H1 (cell line): ENCODE measurements around the gene SMIM13. TPM values are rescaled to one million over a fixed set of nuclear protein-coding genes. Genes with fewer than 3 reads are reported as not detected.

Source experiments
- CTCF ChIA-PET: fragments of 300-600 bp; sonication (Branson Sonifier 250); formaldehyde crosslinking; loops from one replicate; lab custom pipeline; 2021; ENCODE audit not compliant: partially characterized antibody; lab: Charles Lee
- POLR2A ChIA-PET: fragments of 300-600 bp; sonication (Branson Sonifier 250); formaldehyde crosslinking; loops from one replicate; lab custom pipeline; 2021; ENCODE audit warnings: inconsistent platforms; ENCODE audit not compliant: partially characterized antibody; lab: Charles Lee
- DNase-seq, 2 experiments: peaks; one replicate each; pipeline versions ENCODE4 v3.0.0 to v3.0.0-alpha.2; 2010 to 2022; ENCODE audit warnings: low spot score in 2 of 2, low read depth in 1 of 2, mixed read lengths in 1 of 2
- FAIRE-seq: peaks from 2 replicates; lab custom pipeline; 2011; peaks lifted over from hg19 to GRCh38; lab: Jason Lieb, UNC
- H2AFZ ChIP-seq: 2 replicates; pipeline ENCODE4 v1.8.1; 2012; ENCODE audit warnings: low read length, inconsistent platforms
- H2AK5ac ChIP-seq: 2 replicates; pipeline ENCODE4 v1.6.1; 2013; ENCODE audit warnings: low read depth, low read length
- H2BK120ac ChIP-seq: replicated peaks from 2 replicates; pipeline ENCODE3; 2013; ENCODE audit warnings: low read depth, low read length, inconsistent platforms
- H2BK12ac ChIP-seq: 2 replicates; pipeline ENCODE4 v1.6.1; 2013; ENCODE audit warnings: low read depth, low read length
- H2BK15ac ChIP-seq: 2 replicates; pipeline ENCODE4 v1.6.1; 2013; ENCODE audit warnings: low read length
- H2BK20ac ChIP-seq: 2 replicates; pipeline ENCODE4 v1.6.1; 2013; ENCODE audit warnings: low read length
- H2BK5ac ChIP-seq: 2 replicates; pipeline ENCODE4 v1.6.1; 2013; ENCODE audit warnings: low read depth, low read length
- H3K14ac ChIP-seq: 2 replicates; pipeline ENCODE4 v1.6.1; 2013; ENCODE audit warnings: inconsistent platforms; ENCODE audit not compliant: insufficient read length
- H3K18ac ChIP-seq: 2 replicates; pipeline ENCODE4 v1.6.1; 2013; ENCODE audit warnings: low read length; ENCODE audit errors: extremely low read depth
- H3K23ac ChIP-seq: 2 replicates; pipeline ENCODE4 v1.6.1; 2013; ENCODE audit warnings: inconsistent platforms; ENCODE audit not compliant: insufficient read length
- H3K23me2 ChIP-seq: 2 replicates; pipeline ENCODE4 v1.6.1; 2013; ENCODE audit warnings: low read depth, low read length
- H3K27ac ChIP-seq: 2 replicates; pipeline ENCODE4 v1.6.1; 2011; ENCODE audit warnings: low read depth, low read length, inconsistent platforms
- H3K27me3 ChIP-seq, 4 experiments: replicated peaks in 1 of 4; 1 replicate in 1 of 4; 2 replicates in 3 of 4; pipeline versions ENCODE4 v1.6.1 to v1.8.1; 2011 to 2013; ENCODE audit warnings: low read length in 3 of 4, mild to moderate bottlenecking in 3 of 4, inconsistent platforms in 2 of 4, mixed read lengths in 2 of 4, moderate library complexity in 1 of 4; ENCODE audit not compliant: control insufficient read depth in 3 of 4, insufficient read depth in 3 of 4; ENCODE audit errors: extremely low read depth in 1 of 4
- H3K36me3 ChIP-seq, 4 experiments: 2 replicates each; pipeline versions ENCODE4 v1.6.1 to v1.8.1; 2011 to 2013; ENCODE audit warnings: mild to moderate bottlenecking in 4 of 4, low read length in 3 of 4, moderate library complexity in 2 of 4, control low read depth in 1 of 4, inconsistent platforms in 1 of 4; ENCODE audit not compliant: insufficient read depth in 4 of 4, control insufficient read depth in 2 of 4
- H3K4ac ChIP-seq: replicated peaks from 2 replicates; pipeline ENCODE3; 2013; ENCODE audit warnings: low read length, low read depth, mixed read lengths, inconsistent platforms; ENCODE audit not compliant: insufficient read length
- H3K4me1 ChIP-seq, 4 experiments: replicated peaks in 1 of 4; 1 replicate in 1 of 4; 2 replicates in 3 of 4; pipeline versions ENCODE4 v1.6.1 to v1.8.1; 2011 to 2013; ENCODE audit warnings: low read length in 3 of 4, inconsistent platforms in 2 of 4, mixed read lengths in 1 of 4; ENCODE audit not compliant: insufficient read depth in 4 of 4, control insufficient read depth in 3 of 4
- H3K4me2 ChIP-seq, 2 experiments: 2 replicates each; pipeline versions ENCODE4 v1.6.1 to v1.8.1; 2011 to 2013; ENCODE audit warnings: low read depth in 2 of 2, low read length in 2 of 2, control low read depth in 1 of 2, inconsistent platforms in 1 of 2, mild to moderate bottlenecking in 1 of 2; ENCODE audit not compliant: insufficient read depth in 1 of 2
- H3K4me3 ChIP-seq, 4 experiments: fragments of 200-600, 300-600 bp in 1 of 4; sonication (generic), shearing (Covaris generic), sonication (Bioruptor Twin) in 1 of 4; 2 replicates each; pipeline versions ENCODE4 v1.5.1 to v1.8.1; 2011 to 2016; ENCODE audit warnings: low read length in 4 of 4, low read depth in 3 of 4, control low read depth in 2 of 4, inconsistent platforms in 2 of 4, mild to moderate bottlenecking in 2 of 4, mixed read lengths in 1 of 4, moderate library complexity in 1 of 4; ENCODE audit not compliant: insufficient read depth in 2 of 4; ENCODE audit errors: extremely low read depth in 1 of 4
- H3K56ac ChIP-seq: replicated peaks from 2 replicates; pipeline ENCODE3; 2013; ENCODE audit warnings: low read depth, mild to moderate bottlenecking, mixed read lengths, low read length, inconsistent platforms; ENCODE audit not compliant: insufficient read length
- H3K79me1 ChIP-seq: 2 replicates; pipeline ENCODE4 v1.6.1; 2013; ENCODE audit warnings: low read depth, low read length, control low read depth
- H3K79me2 ChIP-seq, 2 experiments: 2 replicates each; pipeline versions ENCODE4 v1.6.1 to v1.8.1; 2012 to 2013; ENCODE audit warnings: low read length in 2 of 2, mild to moderate bottlenecking in 2 of 2, inconsistent platforms in 1 of 2; ENCODE audit not compliant: insufficient read depth in 2 of 2, control insufficient read depth in 1 of 2
- H3K9ac ChIP-seq, 4 experiments: replicated peaks in 1 of 4; 1 replicate in 1 of 4; 2 replicates in 3 of 4; pipeline versions ENCODE4 v1.6.1 to v1.8.1; 2011 to 2013; ENCODE audit warnings: low read depth in 3 of 4, low read length in 3 of 4, control low read depth in 2 of 4, mild to moderate bottlenecking in 2 of 4, moderate library complexity in 2 of 4, inconsistent platforms in 1 of 4; ENCODE audit errors: extremely low read depth in 1 of 4
- H3K9me3 ChIP-seq, 2 experiments: 2 replicates each; pipeline versions ENCODE4 v1.6.1 to v1.8.1; 2012 to 2013; ENCODE audit warnings: mild to moderate bottlenecking in 2 of 2, moderate library complexity in 2 of 2, control low read depth in 1 of 2, inconsistent platforms in 1 of 2, low read depth in 1 of 2, low read length in 1 of 2, mixed read lengths in 1 of 2; ENCODE audit not compliant: insufficient read depth in 2 of 2
- H4K20me1 ChIP-seq, 2 experiments: replicated peaks in 1 of 2; 2 replicates each; pipeline versions ENCODE3 to v1.8.1; 2011 to 2013; ENCODE audit warnings: inconsistent platforms in 2 of 2, low read length in 2 of 2, mild to moderate bottlenecking in 1 of 2; ENCODE audit not compliant: insufficient read depth in 2 of 2, control insufficient read depth in 1 of 2
- H4K5ac ChIP-seq: 2 replicates; pipeline ENCODE4 v1.6.1; 2013; ENCODE audit warnings: low read length, low read depth, mixed read lengths, inconsistent platforms; ENCODE audit not compliant: insufficient read length
- H4K8ac ChIP-seq: 2 replicates; pipeline ENCODE4 v1.8.0; 2013; ENCODE audit warnings: mild to moderate bottlenecking, moderate library complexity, low read length, inconsistent platforms; ENCODE audit not compliant: insufficient read depth; ENCODE audit errors: extremely low read depth
- H4K91ac ChIP-seq: replicated peaks from 2 replicates; pipeline ENCODE3; 2013; ENCODE audit warnings: low read length, mixed read lengths, inconsistent platforms; ENCODE audit not compliant: insufficient read length
- CHD1 ChIP-seq: IDR thresholded peaks from 2 replicates; pipeline ENCODE4 v1.6.1; 2012; ENCODE audit warnings: low read depth, low read length, improper control_type of control experiment
- EGR1 ChIP-seq: IDR thresholded peaks from 2 replicates; pipeline ENCODE4 v1.6.1; 2011; ENCODE audit warnings: low read depth, low read length, borderline replicate concordance
- POLR2A ChIP-seq, 2 experiments: IDR thresholded peaks; 1 replicate in 1 of 2; 2 replicates in 1 of 2; pipeline ENCODE4 v1.6.1; 2011; ENCODE audit warnings: low read depth in 2 of 2, low read length in 2 of 2, mild to moderate bottlenecking in 2 of 2; ENCODE audit errors: control extremely low read depth in 1 of 2
- POLR2AphosphoS5 ChIP-seq: IDR thresholded peaks from 2 replicates; pipeline ENCODE4 v1.6.1; 2011; ENCODE audit warnings: low read depth, low read length
- RNF2 ChIP-seq: fragments of 200-900, 300-1000 bp; sonication (generic); IDR thresholded peaks from 2 replicates; pipeline ENCODE4 v1.7.1; 2016; ENCODE audit warnings: borderline replicate concordance, low read depth, mild to moderate bottlenecking, antibody characterized with exemption, low read length; ENCODE audit not compliant: poor library complexity, severe bottlenecking; ENCODE audit errors: missing control alignments
- SIX5 ChIP-seq: IDR thresholded peaks from 2 replicates; pipeline ENCODE4 v1.6.1; 2011; ENCODE audit warnings: mild to moderate bottlenecking, low read depth, low read length
- SRF ChIP-seq: IDR thresholded peaks from 2 replicates; pipeline ENCODE4 v1.6.1; 2011; ENCODE audit warnings: mild to moderate bottlenecking, low read depth, low read length, moderate library complexity
- USF2 ChIP-seq: IDR thresholded peaks from 2 replicates; pipeline ENCODE4 v1.6.1; 2011; ENCODE audit warnings: low read length, improper control_type of control experiment
- YY1 ChIP-seq: IDR thresholded peaks from 2 replicates; pipeline ENCODE4 v1.6.1; 2011; ENCODE audit warnings: low read depth, mild to moderate bottlenecking, low read length
- WGBS, 2 experiments: shearing (Covaris generic) in 1 of 2; methylation state at CpG; one replicate each; pipeline versions ENCODE4 v1.1.6 to v1.1.7; 2013 to 2015; ENCODE audit warnings: low lambda C conversion rate in 2 of 2, mixed read lengths in 2 of 2, inconsistent platforms in 1 of 2, low coverage in 1 of 2, missing lambda C conversion rate in 1 of 2; ENCODE audit not compliant: insufficient replicate concordance in 2 of 2, insufficient coverage in 1 of 2, insufficient read length in 1 of 2; ENCODE audit errors: extremely low coverage in 1 of 2, missing lambda C conversion rate in 1 of 2; 5-methylcytosine and 5-hydroxymethylcytosine counted together
- polyA plus RNA-seq, 7 experiments: library from polyadenylated mRNA; depleted of rRNA in 3 of 7; stranded (reverse) in 5 of 7; unstranded in 2 of 7; fragments of >200 nt in 5 of 7; fragments of 200-250 nt in 2 of 7; gene quantifications; 1 replicate in 5 of 7; 2 replicates in 1 of 7; 4 replicates in 1 of 7; pipeline versions ENCODE4 v1.2.1 to v1.2.3, GENCODE V29; 2011 to 2013; ENCODE audit warnings: missing spikeins in 2 of 7, mixed read lengths in 2 of 7
- total RNA-seq: library from RNA; stranded (reverse); fragmentation: NEBNext Ultra II Directional; extraction: Animal tissue kit (Norgen Biotek cat#: 25700); gene quantifications from 2 replicates; pipeline ENCODE4 v1.2.1, GENCODE V29; 2021

The SMIM13 gene
- total and polyA plus RNA-seq, 2 of the 8 experiments (the other 6 are each of a cell fraction or from before 2014, with no cell fraction given), result 1.7 to 10.6 TPM

GRCh38 chr6:11089695-11090094 is 3.9 kb upstream of the SMIM13 start:
- Histone ChIP-seq H3K4me2 (no peak overlapping the region), H3K79me2 (peaks cover 0 to 5% of the 10 kb centered on the region in 2 experiments; a peak in 2 of 4 replicates), H4K5ac (no peak overlapping the region), H4K8ac (no peak overlapping the region), H3K27me3 (no peaks in the 10 kb centered on the region), H2BK12ac (no peak overlapping the region), H3K36me3 (no peaks in the 10 kb centered on the region), H3K4me3 (no peak overlapping the region), H3K27ac (no peak overlapping the region), H3K9ac (no peak overlapping the region), H4K20me1 (no peaks in the 10 kb centered on the region), H3K79me1 (no peaks in the 10 kb centered on the region), H3K14ac (no peak overlapping the region), H3K4me1 (peaks cover 0 to 1% (median 0%) of the 10 kb centered on the region in 4 experiments; a peak in 2 of 7 replicates), H2BK120ac (no peak overlapping the region), H2AFZ (no peak overlapping the region), H3K56ac (no peak overlapping the region), H3K23ac (no peak overlapping the region), H3K23me2 (peaks cover 6% of the 10 kb centered on the region; the same call in 1 of the 2 replicates), H2AK5ac (no peak overlapping the region), H4K91ac (no peak overlapping the region), H2BK15ac (no peak overlapping the region), H2BK5ac (no peak overlapping the region), H2BK20ac (no peak overlapping the region), H3K4ac (no peak overlapping the region), H3K9me3 (no peaks in the 10 kb centered on the region), H3K18ac (no peak overlapping the region)
- CTCF ChIA-PET, result interaction anchor here (0.6 to 1.2 kb wide), 2 partner anchors 10 to 23 kb away, joined by 3 to 4 read pairs; no protein-coding TSS in a partner anchor
- FAIRE-seq (no peak), DNase-seq (no peak)
- POLR2A ChIA-PET, result no interaction called here
- no peak for TF ChIP-seq SRF
- TF ChIP-seq RNF2, result no peak
- no peak for TF ChIP-seq SIX5
- TF ChIP-seq POLR2AphosphoS5, result no peak
- no peak for TF ChIP-seq POLR2A (IDR thresholded peaks at IDR 0.05; ENCODE audit: control extremely low read depth in 1 of 2, low read depth in 2 of 2, low read length in 2 of 2)
- no peak for TF ChIP-seq YY1
- TF ChIP-seq USF2, result no peak
- TF ChIP-seq EGR1, result no peak
- TF ChIP-seq CHD1, result no peak
- WGBS, 2 experiments, result 100% methylated on average over 1 of the region's 1 CpG; no CpG with 5 or more reads in 1 of the 2 experiments
